Testis (tissue), 3 donors: ENCODE measurements around the gene HOXA5. TPM values are rescaled to one million over a fixed set of nuclear protein-coding genes. Genes with fewer than 3 reads are reported as not detected.

Experiments used
- DNase-seq: peaks from one replicate; pipeline ENCODE4 v3.0.0-alpha.2; 2019
- H3K27ac ChIP-seq, 2 donors: fragments of 200-600 bp; sonication (generic); one replicate each; pipeline ENCODE4 v1.5.1; 2019
- H3K27me3 ChIP-seq: fragments of 200-600 bp; sonication (generic); one replicate; pipeline ENCODE4 v1.5.1; 2019
- H3K36me3 ChIP-seq: fragments of 200-600 bp; sonication (generic); one replicate; pipeline ENCODE4 v1.5.1; 2017; ENCODE audit warnings: low read depth; ENCODE audit errors: missing control alignments
- H3K4me1 ChIP-seq: fragments of 200-600 bp; sonication (generic); one replicate; pipeline ENCODE4 v1.5.1; 2019
- H3K4me3 ChIP-seq, 2 donors: fragments of 200-600 bp; sonication (generic); one replicate each; pipeline ENCODE4 v1.5.1; 2017 to 2019
- H3K9me3 ChIP-seq: fragments of 200-600 bp; sonication (generic); one replicate; pipeline ENCODE4 v1.5.1; 2017
- POLR2A ChIP-seq: fragments of 450-650 bp; IDR thresholded peaks from one replicate; pipeline ENCODE4 v1.6.1; 2017; ENCODE audit warnings: antibody characterized with exemption, mild to moderate bottlenecking, moderate library complexity
- WGBS, 2 donors: methylation state at CpG; one replicate each; pipeline ENCODE4 v1.1.5; 2018; 5-methylcytosine and 5-hydroxymethylcytosine counted together
- intact Hi-C: fragments of 100-400 bp; cut with DNase I; formaldehyde crosslinking; loops from one replicate; pipeline ENCODE4 v1.15.1; 2023; ENCODE audit warnings: low total_unique reads
- polyA plus RNA-seq: library from polyadenylated mRNA; stranded (reverse); fragments of 350-450 nt; fragmentation: Illumina TruSeq; extraction: RNeasy Lipid Tissue Mini Kit (QIAGEN cat#74804); gene quantifications from one replicate; pipeline ENCODE4 v1.2.3, GENCODE V29; 2014; ENCODE audit warnings: low read depth, low replicate concordance; ENCODE audit not compliant: insufficient read depth
- total RNA-seq, 2 donors: library from RNA; depleted of rRNA; stranded (reverse); fragments of >200 nt; gene quantifications; one replicate each; pipeline ENCODE4 v1.2.3, GENCODE V29; 2016
- TF ChIP-seq, protein P1 (sequence below), 3 experiments: fragments of 450-650 bp in 2 of 3; fragments of 200-600 bp in 1 of 3; sonication (generic) in 1 of 3; IDR thresholded peaks; one replicate each; pipeline ENCODE4 v1.5.1; 2016 to 2019; ENCODE audit warnings: antibody characterized with exemption in 3 of 3, mild to moderate bottlenecking in 2 of 3, moderate library complexity in 1 of 3

Gene HOXA5
- total and polyA plus RNA-seq, 3 donors from 2014 or later, result 0.63 to 7.6 TPM; not detected in 1

DNA sequence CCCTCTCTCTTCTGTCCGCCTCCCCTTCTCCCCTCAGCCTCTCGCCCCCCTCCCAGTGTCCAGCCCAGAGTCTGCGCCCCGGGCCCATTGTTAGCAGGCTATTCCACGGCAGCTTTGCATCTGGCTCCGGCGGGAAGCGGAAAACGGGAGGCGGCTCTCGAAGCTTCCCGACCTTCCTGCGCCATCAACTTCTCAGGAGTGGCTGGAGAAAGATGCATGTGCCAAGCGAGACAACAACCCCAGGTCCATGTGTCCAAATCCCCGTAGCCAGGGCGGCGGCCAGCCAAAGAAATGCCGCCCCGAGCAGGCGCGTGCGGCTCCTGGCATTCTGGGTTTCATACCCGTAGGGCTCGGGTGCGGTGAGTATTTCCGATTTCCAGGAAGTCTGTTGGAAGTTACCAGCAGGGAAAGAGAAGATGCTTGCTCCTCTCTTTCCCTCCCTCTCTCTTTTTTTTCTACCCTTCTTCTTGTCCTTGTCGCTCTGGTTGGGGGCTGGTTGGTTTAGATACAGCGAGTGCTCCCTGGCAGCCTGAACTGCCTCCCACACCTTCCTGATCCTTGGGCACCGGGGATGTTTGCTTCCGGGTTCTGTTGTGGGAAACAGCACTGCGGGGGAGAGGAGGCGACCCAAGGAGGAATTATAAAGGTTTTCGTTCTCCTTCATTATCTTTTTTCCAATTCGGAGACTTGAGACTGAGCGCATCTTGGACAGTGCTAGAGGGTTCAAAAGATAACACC lies 39.8 kb downstream of the HOXA5 start:
- no peak overlapping the region for H3K4me3 ChIP-seq
- intact Hi-C loops, result no loop called here
- 10 to 13% methylated on average over 32 to 35 of the region's 35 CpGs for WGBS, 2 donors

GRCh38 chr7:27102581-27103442 lies 40.7 kb downstream of the HOXA5 start, which contains the start of gene HOXA2:
Gene HOXA2 (minus strand): TSS chr7:27102683. CDS start chr7:27102500, 183 bp downstream.
- no peak for TF ChIP-seq POLR2A
- TF ChIP-seq, protein P1, sequence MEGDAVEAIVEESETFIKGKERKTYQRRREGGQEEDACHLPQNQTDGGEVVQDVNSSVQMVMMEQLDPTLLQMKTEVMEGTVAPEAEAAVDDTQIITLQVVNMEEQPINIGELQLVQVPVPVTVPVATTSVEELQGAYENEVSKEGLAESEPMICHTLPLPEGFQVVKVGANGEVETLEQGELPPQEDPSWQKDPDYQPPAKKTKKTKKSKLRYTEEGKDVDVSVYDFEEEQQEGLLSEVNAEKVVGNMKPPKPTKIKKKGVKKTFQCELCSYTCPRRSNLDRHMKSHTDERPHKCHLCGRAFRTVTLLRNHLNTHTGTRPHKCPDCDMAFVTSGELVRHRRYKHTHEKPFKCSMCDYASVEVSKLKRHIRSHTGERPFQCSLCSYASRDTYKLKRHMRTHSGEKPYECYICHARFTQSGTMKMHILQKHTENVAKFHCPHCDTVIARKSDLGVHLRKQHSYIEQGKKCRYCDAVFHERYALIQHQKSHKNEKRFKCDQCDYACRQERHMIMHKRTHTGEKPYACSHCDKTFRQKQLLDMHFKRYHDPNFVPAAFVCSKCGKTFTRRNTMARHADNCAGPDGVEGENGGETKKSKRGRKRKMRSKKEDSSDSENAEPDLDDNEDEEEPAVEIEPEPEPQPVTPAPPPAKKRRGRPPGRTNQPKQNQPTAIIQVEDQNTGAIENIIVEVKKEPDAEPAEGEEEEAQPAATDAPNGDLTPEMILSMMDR (IDR thresholded peaks at IDR 0.05), result no peak
- Histone ChIP-seq H3K9me3 (no peaks in the 10 kb centered on the region), H3K4me1 (no peaks in the 10 kb centered on the region), H3K27me3 (no peaks in the 10 kb centered on the region), H3K4me3 (no peak within 1 kb of the TSS), H3K27ac (no peak within 1 kb of the TSS), H3K36me3 (no peaks in the 10 kb centered on the region)
- 5 to 9% methylated on average over 29 of the region's 29 CpGs for WGBS, 2 donors
- no peak for DNase-seq
- intact Hi-C loops, result no loop called here

More for the DNA sequence above, 39.8 kb downstream of the HOXA5 start:
- H3K9me3 ChIP-seq, result no peaks in the 10 kb centered on the region
- H3K27ac ChIP-seq, result no peak overlapping the region
- no peak for DNase-seq
- no peaks in the 10 kb centered on the region for H3K27me3 ChIP-seq
- no peaks in the 10 kb centered on the region for H3K4me1 ChIP-seq
- TF ChIP-seq POLR2A, result no peak
- TF ChIP-seq, protein P1 (IDR thresholded peaks at IDR 0.05), result no peak
- H3K36me3 ChIP-seq, result no peaks in the 10 kb centered on the region

DNA sequence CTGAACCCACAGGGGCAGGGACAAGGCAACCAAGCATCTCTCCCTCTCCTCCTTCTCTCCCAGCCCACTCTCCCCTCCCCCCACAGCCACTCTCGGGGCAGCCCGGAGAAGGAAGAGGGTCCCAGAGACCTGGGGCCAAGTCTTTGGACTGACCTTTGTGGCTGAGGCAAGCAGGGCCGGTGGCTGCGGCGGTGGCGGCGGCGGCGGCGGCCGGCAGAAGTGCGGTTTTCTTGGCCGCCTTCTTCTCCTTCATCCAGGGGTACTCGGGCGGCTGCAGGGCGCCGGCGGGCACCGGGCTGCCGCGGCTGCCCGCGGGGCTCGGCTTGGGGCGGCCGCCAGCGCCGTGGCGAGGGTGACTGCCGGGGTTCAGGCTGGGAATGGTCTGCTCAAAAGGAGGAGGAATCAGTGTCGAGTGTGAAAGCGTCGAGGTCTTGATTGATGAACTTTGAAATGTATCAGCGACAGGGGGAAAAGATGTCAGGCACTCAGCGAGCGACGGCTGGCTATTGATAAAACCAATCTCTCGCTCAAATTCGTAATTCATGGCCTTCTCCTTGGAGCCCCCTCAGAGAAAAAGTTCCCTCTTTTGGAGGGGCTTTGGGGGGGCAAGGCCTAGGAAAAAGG lies 41.4 kb downstream of the HOXA5 start:
- TF ChIP-seq POLR2A, result no peak
- TF ChIP-seq, protein P1 (IDR thresholded peaks at IDR 0.05), result no peak
- H3K27me3 ChIP-seq, result no peaks in the 10 kb centered on the region
- DNase-seq, result no peak
- intact Hi-C loops, result no loop called here
- H3K27ac ChIP-seq, result no peak overlapping the region
- no peak overlapping the region for H3K4me3 ChIP-seq
- H3K9me3 ChIP-seq, result no peaks in the 10 kb centered on the region
- no peaks in the 10 kb centered on the region for H3K4me1 ChIP-seq
- 5% methylated on average over 19 to 36 of the region's 39 CpGs for WGBS, 2 donors
- no peaks in the 10 kb centered on the region for H3K36me3 ChIP-seq

DNA sequence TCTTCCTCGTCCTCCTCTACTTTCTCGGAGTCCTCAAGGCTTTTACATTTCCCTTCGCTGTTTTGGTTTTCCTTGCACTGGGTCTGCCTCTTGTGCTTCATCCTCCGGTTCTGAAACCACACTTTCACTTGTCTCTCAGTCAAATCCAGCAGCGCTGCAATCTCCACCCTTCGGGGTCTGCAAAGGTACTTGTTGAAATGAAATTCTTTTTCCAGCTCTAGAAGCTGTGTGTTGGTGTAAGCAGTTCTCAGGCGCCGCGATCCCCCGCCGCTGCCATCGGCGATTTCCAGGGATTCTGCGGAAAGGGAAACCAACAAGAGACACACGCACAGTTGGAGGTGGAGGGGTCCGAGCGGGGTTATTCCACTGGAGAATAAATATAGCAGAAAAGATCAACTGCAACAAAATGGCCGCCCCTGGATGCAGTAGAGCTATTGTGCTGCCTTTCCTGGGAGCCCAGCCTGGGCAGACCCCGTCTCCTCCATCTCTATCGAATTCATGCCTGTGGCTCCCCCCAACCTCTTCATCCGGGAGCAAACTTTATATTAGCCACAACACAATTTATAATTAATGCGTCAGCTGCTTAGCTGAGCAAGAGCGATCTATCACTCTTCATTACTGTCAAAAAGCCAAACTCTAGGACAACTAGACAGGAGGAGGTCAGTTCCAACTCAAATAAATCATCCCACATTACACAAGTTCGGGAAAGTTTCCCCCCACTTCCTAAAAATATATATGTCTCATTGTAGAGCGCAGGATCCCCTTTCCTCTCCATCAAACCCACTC lies 42.1 kb downstream of the HOXA5 start:
- Histone ChIP-seq H3K4me1 (no peaks in the 10 kb centered on the region), H3K27ac (no peak overlapping the region), H3K36me3 (no peaks in the 10 kb centered on the region), H3K9me3 (no peaks in the 10 kb centered on the region), H3K27me3 (no peaks in the 10 kb centered on the region), H3K4me3 (no peak overlapping the region)
- DNase-seq, result no peak
- 17 to 19% methylated on average over 25 of the region's 25 CpGs for WGBS, 2 donors
- TF ChIP-seq, protein P1 (IDR thresholded peaks at IDR 0.05), result no peak
- TF ChIP-seq POLR2A, result no peak
- intact Hi-C loops, result no loop called here
